SW480 (cell line): ENCODE data around the gene ZNF385C.
A peak's percentile ranks its signal among the peaks of the same experiment; 100 is the strongest.

Source experiments
- DNase-seq: peaks from one replicate; pipeline ENCODE4 v3.0.0-alpha.2; 2016; ENCODE audit warnings: low spot score

Gene ZNF385C

DNA sequence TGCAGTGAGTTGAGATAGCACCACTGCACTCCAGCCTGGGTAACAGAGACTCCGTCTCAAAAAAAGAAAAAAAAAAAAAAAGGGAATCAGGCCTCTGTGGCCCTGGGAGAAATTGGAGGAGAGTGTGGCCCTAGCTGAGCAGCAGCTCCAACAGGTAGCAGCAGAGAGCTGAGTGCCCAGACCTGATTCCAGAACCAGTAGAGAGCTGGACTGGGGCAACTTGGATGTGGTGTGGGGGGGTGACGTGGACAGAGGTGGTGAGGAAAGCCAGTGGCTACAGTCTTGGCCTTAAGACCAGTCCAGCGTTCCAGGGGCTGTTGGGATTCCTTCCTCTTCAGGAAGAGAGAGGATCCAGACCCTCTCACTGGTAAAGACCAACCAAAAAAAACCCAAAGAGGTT lies 26.0 kb upstream of the ZNF385C start:
- no peak for DNase-seq

DNA sequence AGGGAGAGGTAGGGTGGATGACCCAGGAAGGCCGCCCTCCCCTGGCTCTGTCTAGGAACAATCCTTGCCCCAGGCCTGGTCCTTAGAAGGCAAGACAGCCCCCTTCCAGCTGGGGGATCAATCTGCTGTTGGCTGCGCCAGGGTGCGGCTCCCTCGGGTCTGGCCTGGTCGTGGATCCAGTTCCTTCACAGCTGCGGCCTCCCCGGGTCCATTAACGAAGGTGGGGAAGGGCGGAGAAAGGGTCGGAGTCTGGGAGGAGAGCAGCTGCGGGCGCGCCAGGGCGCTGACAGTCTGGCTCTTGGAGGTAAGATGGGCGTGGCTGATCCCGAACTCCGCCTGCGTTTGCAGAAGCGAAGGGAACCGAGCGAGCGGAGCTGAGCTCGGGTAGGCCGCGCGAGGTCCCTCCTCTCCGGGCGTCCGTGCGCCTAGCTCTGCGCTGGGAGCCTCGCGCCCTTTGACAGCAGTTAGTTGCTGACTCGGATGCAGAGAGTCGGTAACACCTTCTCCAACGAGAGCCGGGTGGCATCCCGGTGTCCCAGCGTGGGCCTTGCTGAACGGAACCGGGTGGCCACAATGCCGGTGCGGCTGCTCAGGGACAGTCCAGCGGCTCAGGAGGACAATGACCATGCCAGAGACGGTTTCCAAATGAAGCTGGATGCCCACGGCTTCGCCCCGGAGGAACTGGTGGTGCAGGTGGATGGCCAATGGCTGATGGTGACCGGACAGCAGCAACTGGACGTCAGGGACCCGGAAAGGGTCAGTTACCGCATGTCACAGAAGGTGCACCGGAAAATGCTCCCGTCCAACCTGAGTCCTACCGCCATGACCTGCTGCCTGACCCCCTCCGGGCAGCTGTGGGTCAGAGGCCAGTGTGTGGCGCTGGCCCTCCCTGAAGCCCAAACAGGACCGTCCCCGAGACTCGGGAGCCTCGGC lies 24.4 kb upstream of the ZNF385C start, which contains the start of gene HSPB9:
HSPB9 (plus strand) TSS at position 434 of the 933 bp plus-strand sequence; CDS start at position 481, 47 bp downstream.
- no peak for DNase-seq

DNA sequence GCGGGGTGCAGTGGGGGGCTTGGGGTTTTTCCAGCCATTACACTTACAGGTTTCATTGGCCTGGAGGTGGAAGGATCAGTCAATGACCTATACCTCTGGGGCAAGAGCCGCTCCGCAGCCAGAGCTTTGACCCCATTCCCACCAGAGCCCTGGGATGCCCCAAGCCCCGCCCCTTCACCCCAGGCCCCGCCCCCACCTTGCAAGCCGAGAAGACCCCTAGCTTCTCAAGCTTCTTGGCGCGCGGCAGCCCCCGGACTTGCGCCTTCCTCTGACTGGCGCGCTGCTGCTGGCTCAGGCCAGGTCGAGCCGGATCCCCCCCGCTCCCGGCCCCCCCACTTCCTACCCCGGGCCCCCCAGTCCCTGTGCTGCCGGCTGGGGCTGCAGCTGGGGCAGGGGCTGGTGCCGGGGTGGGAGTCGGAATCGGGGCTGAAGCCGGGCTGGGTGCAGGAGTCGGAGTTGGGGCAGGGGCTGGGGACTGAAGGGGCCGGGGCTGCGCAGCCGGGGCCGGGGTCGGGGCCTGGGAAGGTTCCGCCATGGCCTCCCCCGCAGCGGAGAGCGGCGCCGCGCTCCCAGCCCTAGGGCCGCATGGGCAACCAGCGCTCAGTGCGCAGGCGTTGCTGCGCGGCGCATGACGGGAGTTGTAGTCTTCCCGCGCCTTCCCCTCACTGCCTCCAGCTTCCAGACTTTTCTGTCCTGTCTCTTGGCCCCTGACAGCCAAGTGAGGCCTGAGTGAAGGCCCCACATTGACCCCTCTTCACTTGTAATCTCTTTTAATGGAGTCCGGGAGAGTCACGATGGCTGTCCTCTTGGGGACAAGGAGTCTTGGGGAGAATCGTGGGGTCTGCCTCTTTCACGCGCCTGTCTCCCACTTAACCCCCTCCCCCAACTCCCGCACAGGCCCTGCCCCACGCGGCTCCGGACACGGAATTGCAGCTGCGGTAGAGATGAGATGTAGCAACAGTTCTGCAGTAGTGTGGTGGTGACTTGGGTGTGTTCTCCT lies 22.8 kb upstream of the ZNF385C start, which contains the start of gene KAT2A:
KAT2A (minus strand) TSS at position 598 of the 1,000 bp plus-strand sequence; CDS start at position 535, 63 bp downstream.
- DNase-seq: peak; percentile 78

DNA sequence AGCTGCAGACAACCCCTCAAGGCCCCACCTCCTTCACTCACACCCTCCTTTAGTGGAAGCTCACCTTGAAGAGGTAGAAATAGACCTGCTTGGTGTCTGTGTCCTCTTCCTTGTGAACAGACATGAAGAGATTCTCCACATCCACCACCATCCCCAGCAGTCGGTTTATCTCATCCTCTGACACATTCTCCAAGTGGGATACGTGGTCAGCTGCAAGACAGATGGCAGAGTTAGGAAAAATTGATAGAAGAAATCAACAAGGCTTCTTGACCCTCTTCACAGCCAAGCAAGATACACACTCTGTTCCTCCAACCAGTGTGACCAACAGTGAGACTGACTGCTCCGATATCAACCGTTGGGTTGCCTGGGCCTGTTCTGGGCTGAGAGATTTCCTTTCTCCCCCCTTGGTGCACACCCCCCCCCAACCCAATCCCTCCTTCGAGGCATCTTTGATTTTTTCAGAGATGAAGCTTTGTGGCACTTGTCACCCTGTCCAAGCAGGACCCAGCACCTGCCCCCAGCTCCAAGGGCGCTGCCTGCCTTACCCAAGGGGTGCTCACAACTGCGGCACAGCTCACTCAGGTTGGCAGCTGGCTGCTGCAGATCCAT lies 22.0 kb upstream of the ZNF385C start:
- DNase-seq: no peak

DNA sequence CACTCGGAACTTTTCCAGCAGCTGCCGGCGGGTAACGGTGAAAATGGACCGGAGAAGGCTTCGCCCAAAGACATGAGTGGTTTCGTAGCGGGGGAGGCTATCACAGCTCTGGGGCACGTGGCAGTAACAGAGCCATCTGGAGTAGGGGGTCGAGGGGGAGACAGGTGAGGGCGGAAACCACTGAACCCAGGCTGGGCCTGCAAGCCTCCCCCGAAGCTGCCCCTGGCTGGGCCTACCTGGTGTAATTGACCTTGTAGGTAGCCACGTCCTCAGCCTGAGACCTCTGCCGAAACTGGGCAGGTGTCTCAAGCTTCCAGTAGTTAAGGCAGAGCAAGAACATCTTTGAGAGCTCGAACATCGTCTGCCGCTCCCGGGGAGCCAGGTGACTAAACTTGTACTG lies 21.0 kb upstream of the ZNF385C start:
- no peak for DNase-seq

DNA sequence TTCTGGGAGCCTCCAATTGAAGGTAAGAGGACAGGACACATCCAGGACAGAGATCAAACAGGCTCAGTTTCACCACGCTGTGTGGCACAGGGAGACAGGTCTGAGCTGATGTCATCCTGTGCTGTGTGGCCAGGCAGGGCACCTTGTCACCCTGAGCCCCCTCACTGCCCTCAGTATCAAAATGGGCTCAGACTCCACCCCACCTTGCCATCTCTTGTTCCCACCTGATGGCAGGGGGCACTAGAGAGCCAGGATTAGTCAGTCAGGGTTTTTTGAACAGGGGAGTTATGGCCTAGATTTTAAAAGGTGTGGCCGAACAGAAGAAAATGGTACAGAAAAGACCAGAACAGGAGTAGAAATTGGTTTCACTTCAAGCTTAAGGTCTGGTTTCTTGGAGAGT lies 20.3 kb upstream of the ZNF385C start:
- peak; percentile 32 for DNase-seq

DNA sequence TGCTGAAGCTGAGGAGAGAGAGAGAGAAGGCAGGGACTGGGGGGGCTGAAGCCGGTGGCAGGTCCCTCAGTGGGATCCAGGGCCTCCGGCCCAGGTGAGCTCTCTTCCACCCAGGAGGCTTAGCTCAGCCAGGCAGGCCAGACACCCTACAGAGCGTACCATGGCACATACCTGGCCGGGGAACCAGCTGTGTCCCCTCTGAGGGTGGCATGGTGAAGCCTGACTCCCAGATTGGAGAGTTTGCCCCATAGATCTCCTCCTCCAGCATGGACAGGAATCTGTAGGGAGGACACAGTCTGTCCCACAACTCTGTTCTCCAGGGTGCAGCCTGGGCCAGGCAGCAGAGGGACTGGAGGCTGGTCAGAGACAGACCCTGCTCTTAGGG lies 19.8 kb upstream of the ZNF385C start:
- DNase-seq: no peak

DNA sequence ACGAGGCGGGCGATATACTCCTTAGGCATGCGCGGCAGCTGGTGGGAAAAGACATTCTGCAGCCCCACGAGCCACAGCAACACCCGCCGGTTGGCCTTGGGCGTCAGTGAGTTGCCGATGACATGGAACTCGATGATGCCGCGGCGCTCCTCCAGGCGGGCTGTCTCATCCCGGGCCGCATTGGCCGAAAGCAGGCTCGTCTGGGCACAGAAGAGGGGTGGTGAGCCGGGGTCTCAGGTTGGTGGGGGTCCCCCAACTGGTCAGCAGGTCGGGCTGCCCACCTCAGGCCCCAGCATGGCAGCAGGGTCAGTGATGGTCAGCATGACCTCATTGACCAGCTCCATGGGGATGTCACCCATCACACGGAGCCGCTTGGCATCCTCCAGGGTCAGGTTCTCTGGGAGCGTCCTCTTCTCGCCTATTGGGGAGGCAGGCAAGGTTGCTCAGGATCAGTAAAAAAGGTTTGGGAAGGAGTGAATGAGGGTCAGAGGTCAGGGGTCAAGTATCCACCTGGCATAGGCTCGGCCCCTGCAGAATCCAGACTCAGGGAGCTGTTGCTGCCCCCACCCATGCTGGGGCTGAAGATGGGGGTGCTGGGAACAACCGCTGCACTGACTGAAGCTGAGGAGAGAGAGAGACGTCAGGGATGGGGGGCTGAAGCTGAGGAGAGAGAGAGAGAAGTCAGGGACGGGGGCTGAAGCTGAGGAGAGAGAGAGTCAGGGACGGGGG lies 19.3 kb upstream of the ZNF385C start:
- no peak for DNase-seq

DNA sequence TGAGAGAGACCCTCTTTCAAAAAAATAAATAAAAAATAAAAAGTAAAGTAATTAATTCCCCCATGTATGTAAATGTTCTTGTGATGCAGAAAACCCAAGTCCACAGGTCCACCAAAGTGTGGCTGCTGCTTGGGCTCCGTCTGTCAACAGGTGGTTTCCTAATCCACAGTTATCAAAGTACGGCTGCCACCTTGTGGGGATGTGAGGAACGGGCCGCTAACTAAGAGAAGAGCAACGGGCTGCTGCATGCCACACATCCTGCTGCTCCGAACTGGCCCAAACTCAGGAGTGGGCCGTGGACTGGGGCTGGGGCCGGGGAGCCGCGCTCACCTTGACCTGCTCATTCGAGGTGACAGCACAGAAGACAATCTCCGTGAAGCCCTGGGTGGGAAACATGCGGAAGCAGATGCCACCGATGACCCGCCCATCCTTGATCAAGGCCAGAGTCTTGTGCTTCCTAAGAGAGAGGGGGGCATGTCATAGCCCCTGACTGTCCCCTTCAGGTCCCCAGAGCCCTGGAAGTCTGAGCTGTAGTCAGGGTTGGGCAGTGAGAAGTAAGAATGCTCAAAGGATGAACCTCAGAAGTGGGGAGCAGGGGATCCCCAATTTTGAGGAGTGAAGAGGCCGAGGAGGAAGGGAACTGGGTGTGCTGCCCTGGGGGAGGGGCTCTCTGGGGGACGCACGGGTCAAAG lies 18.6 kb upstream of the ZNF385C start:
- DNase-seq: peak; percentile 79

DNA sequence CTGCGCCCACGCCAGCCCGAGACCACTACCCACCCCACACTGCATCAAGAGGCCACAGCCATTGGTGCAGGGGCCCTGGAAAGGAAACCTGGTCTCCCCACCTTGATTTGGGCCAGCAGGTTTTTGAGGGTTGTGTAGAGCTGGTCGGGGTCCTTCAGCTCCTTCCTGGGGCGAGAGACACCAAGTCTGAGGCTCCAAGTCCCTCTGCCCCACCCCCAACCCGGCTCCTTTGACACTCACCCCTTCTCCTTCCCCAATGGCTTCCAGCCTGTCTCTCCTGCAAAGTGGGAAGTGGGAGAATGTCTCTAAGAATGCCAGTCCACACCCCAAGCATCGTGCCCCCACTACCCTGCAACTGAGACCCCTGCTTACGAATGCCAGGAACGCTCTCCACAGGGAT lies 15.8 kb upstream of the ZNF385C start:
- DNase-seq: no peak

DNA sequence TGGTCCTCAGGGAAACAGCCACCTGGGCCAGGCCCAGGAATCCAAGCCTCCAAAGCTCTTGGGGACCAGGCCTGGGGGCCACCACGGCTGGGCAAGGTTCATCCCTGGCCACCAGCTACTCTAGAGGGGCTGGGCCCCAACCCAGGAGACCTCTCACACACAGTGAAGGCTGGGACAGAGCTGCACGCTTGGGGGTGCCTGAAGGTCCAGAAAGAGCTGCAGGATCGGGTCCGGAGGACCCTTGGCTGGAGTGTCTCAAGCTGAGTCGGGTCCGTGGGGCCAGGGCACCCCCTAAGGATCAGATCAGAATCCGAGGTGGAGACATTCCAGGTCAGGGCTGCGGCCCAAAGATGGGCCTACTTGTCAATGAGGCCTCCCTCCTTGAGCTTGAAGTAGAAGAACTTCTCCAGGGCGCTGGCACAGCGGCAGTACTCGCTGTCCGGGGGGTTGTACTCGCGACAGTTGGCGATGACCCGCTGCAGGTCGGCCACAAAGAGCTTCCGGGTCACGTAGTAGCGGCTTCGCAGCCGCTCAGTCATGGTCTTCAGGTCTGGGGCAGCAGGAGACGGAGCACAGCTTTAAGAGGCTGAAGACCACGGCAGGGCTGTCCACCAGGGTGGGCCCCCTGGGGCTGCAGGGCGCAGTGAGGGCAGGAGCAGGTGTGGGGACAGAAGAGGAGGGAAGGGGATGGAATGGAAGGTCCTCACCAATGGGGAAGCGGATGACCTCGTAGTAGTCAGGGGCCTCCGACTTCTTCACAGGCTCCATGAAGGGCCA lies 15.2 kb upstream of the ZNF385C start:
- DNase-seq: no peak

DNA sequence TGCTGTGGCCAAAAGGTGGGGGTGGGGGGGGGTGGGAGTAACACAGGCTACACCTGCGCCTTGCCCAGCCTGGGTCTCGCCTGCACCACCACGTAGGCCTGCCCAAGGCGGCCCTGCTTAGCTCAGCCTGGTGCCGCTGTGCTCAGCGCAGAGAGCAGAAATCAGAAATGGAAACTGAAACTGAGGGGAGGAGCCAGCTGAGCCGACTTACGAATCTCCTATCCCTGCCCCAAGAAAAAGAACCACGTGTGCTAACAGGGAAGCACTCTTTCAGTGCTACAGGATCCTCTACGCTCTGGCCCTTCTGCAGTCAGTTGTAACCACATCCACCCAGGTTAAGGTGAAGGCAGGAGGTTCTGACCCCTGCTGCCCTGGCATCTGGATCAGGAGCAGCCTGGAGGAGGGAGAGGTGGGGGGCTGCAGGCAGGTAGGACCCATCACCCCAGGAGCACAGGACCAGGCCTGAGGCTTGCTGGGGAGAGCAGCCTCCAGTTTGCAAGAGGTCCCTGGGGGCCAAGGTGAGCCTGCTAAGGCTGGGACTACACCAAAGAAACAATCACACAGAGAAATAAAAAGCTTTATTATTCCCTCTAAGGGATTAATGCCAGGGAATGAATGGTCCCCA lies 14.4 kb upstream of the ZNF385C start, which contains the start of gene DHX58:
DHX58 (minus strand) TSS at position 163 of the 625 bp plus-strand sequence. CDS start 822 bp downstream, outside the sequence.
- DNase-seq: peak; percentile 33

DNA sequence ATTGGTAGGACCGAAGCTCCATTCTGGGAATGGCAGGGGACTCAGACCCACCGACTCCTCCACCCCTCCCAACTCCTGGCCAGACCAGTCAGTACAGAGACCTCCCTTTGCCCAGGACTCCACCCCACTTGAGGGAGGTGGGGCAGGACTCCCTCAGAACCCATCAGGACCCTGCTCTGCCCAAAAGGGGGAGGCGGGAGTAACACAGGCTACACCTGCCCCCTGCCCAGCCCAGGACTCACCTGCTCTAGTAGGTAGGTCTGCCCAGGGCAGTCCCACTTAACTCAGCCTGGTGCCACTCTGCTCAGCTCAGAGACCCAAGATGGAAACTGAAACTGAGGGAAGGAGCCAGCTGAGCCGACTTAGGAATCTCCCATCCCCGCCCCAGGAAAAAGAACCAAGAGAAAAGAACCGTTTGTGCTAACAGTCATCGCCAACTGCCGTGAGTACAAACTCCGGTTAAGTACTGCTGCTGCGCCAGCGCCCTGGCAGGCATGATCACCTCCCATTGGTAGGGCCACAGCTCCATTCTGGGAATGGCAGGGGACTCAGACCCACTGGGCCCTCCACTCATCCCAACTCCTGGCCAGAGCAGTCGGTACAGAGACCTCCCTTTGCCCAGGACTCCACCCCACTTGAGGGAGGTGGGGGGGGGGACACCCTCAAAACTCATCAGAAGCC lies 13.7 kb upstream of the ZNF385C start:
- DNase-seq: no peak

DNA sequence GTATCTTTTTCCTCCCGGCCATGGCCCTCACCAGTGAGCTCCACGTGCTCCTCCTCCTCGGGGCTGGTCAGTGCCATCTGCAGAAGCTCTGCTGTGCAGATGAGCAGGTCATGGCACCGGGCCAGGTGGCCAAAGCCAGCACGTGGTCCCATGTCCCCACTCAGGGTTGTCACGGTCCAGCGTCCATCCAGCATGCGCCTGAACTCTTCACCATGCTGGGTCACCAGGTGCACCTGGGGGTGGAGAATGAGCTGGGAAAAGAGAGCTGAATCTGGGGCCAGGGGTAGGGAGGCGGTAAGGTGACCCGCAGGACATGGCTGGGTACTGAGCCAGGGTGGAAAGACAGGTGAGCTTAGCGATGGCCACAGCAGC lies 13.0 kb upstream of the ZNF385C start:
- no peak for DNase-seq

DNA sequence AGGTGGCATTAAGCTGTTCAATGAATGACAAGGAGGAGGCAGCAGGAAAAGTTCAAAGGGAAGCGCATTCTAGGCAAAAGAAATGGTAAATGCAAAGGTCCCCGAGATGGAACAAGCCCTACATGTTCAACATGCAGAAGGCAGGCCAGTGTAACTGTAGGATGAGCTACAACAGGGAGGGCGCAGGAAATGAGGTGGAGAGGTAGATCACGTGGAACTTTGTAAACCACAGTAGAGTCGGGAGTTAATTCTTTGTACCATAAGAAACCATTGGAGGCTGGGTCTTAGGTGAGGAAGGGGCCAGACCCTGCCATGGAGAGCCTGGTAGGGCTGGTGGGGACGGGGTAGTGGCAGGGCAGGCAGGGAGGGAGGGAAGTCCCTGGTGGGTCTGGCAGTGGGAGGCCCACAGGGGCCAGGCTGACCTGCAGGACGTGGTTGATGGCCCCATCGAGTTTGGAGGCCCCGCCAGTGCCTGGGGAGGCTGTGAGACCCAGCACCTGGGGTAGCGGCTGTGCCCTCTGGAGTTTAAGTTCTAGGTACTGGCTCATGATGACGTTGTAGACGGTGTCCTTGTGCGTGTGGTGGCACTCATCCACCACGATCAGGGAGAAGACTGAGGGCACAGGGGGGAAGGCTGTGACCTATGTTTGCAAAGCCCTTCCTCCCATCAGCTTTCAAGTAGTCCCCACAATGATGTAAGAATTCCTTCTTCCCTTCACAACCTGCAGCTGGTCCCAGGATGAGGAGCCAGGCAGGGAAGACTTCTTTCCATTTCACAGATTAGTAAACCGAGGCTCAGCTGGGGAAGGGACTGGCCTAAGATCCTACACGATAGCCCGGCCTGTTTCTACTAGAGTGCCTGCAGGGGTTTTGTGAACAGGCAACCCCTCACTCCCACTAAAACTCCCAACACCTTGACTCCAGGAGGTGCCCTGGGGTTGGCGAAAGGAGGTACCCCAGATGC lies 12.3 kb upstream of the ZNF385C start:
- no peak for DNase-seq

DNA sequence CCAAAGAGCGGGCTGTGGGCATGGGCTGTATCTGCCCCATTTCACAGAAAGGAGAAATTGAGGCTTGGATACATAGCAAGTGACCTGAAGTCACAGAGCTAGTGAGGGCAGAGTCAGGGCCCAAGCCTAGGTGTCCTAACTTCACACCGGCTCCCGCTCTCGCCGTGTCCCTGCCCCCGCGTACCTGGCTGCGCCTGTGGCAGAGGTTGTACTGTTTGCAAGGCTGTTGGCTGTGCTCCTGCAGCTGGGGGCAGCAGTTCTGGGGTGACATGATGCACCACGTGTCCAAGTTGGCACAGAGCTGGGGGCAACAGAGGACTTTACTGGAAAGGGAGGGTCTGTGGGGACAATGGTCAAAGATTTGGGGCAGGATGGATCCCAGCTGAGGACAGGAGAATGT lies 10.8 kb upstream of the ZNF385C start:
- DNase-seq: no peak
